GM11168 (cell line): ENCODE data around the gene KRT24.

Experiments
- in situ Hi-C: fragments of 300-500 bp; cut with MboI; formaldehyde crosslinking; loops from one replicate; pipeline ENCODE4 v1.12.0; 2022; ENCODE audit warnings: low sequenced_read_pairs; ENCODE audit not compliant: unreplicated experiment

KRT24 gene

DNA sequence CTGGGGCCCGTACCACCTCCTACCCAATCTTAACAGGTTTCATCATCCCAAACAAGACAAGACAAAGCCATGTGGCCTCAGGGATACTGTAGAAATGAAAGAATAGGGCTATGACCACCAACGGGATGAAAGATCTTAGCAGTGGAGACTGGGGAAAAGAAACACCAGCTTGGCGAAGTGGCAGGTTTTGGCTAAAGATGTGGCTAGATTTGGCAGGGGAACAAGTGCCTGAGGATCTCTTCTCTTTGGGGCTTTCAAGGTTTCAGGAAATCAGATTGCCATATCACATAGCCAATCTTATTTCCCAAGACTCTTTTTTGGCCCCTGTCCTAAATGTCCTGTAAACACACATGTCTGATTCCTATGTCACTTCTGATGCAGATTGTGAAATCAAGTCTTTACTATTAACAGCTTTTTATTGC, 6.9 kb downstream of the KRT24 start:
- in situ Hi-C loops, result no loop called here

DNA sequence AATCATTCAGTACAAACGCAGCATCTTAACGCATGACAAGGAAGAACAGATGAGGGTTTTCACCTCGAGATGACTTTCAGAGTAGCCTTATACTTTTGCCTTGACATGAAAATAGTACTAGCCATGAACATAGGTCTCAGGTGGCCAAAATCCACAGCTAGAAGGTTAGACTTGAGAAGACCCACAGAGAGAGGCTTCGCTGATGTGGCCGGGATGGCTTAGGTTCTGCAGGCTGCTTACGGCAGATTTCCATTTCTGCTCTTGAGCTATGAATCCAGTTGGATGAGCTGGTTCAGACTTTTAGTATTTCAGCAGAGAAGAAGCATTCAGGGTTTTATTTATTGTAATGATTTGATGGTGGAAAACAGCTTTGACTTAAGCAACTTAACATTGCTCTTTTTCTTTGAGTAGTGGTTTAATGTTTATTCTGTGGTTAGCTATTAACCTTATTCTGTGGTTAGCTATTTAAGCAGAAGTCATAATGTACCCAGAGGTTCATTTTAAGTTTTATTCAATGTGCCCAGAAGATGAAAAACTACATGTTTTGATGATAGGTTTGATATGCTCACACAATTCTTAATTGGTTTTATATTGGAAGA, 7.6 kb downstream of the KRT24 start:
- in situ Hi-C loops, result no loop called here

DNA sequence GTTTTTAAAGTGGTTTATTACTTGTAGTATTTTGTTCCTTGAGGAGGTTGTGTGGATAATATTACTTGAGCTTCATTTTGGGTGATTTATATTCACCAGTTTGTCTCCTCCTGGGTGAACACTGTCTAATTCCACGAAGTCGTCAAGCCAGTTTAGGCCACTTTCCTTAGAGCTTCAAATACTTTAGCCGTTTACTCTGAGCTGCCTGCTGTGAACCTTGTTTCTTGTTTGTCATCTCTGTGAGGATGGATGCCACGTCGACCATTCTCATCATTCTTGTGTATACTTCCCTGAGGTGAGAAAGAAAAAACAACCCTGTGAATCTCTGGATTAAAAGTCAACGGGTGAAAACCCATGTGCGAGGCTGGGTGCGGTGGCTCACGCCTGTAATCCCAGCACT, 9.0 kb downstream of the KRT24 start:
- in situ Hi-C loops, result no loop called here

DNA sequence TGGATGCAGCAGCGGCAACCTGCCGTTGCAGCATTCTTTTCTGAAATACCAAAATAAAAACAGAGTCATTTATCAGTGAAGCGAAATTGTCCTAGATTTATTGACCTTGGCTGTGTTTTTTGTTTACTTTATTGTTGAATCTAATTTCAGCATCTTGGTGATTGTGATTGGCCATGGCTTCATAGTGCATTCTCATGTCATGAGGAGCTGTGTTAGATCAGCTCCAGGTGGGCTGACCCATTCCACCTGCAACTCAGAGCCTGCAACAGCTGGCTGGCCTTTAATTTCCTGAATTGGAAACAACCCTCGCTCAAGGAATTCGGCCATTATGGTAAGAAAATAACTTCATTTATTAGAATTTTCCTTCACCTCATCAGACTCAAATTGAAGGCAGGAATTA, 16.4 kb downstream of the KRT24 start:
- in situ Hi-C loops, result no loop called here

DNA sequence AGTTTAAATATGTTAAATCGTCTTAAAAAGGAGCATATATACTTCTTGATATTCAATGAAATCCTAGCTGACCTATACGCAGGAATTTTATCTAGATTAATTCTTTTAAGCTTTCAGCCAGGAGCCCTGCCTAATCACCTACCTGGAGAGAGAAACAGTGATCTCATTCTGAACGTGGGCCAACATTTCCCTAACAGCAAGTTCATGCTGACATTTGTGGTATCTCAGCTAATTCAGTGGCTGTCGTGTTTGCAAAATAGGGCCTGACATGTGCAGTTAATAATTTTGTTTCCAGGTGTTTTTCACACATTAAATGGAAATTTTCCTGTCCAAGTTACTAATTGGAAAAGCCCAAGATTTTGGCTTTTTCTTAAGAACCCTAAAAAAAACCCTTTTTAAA, 17.4 kb downstream of the KRT24 start:
- in situ Hi-C loops, result no loop called here

DNA sequence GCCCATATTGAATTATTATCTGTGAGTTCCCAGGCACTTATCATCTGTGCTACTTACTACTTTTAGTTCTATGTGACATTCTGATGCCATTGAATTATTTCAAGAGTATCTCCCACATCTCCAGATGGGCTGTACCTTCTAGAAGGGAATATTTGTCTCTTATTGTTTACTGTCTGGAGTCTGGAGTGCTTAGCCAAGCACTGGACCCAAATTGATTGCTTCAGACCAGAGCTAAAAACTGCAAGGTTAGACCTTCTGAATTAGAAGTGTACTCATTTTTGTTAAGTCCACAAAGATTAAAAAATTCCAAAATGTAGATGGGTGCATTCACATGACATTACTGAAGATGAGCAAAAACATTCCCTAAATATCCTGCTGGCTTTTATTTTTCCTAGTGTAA, 22.6 kb downstream of the KRT24 start:
- in situ Hi-C loops, result no loop called here

DNA sequence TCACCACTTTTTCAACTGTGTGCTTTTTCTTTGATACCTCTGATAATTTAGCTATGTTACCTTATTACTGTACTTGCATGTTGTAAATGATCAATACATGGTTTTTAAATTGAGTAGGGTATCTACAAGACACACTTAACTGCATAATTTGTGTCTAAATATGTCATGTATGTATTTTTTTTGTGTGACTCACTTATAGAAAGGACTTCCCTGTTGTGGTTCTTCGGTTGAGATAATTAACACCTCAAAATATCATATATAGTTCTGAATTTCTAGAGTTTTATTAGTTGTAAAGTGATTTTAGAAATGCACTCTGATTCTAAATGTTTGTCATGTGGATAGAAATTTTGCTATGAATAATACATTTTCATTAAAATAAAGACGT, 24.0 kb downstream of the KRT24 start:
- in situ Hi-C loops, result no loop called here

DNA sequence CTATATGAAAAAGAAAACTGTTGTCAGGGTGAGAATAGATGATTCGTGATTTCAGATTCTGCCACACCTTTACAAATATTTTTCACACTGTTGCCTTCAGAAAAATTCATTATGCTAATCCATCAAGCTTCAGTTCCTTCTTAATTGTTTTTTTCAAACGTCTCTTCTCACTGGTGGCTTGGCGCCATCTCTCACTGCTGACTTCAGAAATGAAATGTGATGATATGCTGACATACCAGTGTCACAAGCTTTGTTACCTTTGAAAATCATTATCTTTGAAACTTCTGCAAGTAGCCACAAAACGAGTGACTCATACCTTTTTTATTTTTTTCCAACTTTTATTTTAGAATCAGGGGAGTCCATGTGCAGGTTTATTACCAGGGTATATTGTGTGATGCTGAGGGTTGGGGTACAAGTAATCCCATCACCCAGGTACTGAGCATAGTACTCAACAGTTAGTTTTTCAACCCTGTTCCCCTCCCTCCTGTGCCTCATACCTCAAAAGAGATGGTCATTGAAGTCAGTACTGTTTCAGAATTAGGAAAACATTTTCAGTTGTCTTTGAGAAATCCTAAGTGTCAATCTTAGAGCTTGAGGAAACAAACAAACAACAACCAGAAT, 24.5 kb downstream of the KRT24 start:
- in situ Hi-C loops, result no loop called here

DNA sequence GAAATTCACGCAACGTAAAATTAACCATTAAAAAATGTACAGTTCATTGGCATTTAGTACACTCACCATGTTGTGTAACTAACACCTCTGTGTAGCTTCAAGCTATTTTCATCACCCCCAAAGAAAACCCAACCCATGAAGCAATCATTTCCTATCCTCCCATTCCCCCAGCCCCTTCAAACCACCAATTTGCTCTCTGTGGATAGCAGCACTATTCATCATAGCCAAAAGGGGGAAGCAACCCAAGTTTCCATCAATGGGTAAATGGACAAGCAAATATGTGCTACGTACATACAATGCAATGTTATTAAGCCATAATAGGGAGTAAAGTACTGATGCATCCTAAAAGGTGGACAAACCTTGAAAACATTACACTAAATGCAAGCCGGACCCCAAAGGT, 27.6 kb downstream of the KRT24 start:
- in situ Hi-C loops, result no loop called here

DNA sequence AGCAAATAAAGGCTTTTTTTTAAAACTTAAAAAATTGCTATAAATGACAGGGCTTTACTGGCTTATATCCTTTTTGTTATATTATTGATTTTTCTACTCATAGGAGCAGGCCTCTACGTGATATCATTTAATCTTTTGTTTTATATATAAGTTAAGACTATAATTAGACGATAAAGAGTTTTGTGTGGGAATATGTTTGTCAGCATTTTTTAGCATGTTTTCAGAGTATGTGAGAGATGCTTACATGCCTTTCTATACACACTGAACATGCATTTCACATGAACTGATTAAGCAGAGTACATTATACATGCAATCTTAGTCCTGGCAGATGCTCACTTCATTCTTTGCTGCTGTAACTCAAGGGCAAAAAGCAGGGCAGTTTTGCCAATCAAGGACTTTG, 30.9 kb downstream of the KRT24 start:
- in situ Hi-C loops, result no loop called here

DNA sequence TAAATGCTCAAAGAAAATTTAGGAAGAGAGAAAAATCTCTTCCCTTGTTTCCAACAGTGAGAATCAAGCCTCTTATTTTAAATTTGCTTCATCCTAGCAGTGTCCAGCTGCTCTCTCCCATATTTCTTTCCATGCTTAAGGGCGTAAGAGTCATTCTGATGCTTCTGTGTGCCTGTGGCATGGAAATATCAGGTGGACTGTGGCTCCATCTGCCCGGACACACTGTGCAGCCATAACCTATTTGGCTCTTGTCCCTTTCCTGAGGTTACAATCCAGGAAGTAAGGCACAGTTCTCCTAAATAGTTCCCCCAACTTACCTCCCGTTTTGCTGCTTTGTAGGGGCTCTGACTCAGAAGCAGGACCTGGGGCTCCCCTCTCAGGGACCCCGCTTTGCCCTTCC, 32.3 kb downstream of the KRT24 start:
- in situ Hi-C loops, result no loop called here

DNA sequence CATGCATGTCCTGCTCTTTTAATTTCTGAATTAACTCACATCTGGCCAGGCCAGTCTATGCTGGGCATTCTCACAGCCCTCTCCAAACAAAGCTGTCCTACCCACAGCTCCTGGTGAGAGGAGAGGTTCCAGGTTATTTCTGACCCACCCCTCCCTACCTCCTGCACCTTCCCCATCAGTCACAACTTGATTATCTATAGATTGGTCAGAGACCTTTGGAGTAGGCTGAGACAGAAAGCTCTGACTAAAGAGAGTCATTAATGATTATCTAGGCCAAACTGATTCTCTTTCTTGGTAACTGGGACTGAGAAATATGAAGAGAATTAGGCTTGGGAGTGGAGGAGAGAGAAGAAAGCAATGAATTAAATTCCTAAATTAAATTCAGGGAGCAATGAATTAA, 37.2 kb downstream of the KRT24 start:
- in situ Hi-C loops, result no loop called here

DNA sequence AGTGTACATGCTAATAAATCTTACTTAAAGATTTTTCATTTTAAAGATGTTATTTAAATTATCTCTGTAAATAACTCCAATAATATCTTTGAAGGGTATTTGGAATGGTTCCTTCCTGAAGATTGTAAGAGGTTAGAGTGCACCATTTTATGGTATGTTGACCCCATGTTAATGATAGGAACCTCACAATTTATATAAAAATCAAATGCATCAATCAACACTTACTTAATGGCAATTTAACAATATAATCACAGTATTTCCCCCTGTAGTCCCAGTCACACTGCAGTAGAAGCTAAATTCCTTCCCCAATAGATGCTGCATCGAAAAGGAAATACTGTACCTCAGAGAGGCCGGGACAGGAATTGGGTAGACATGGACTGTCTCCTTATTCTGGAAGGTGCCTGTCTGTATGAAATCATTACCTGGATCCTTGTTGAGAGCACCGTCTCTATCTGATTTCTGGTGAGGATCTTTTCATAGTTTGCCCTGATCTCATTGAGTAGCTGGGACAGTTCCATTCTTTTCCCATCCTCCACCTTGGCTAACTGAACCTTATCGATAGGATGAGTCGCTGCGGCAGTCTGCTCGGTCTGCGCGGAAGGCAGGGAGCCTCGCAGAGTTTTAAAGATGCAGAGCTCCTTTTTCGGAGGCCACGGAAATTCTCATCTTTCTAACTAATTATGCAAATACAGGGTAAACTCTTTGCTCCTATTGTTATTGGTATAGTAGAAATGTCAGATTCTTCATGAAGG, 38.8 kb downstream of the KRT24 start, which contains the start of gene KRT222:
Gene KRT222 (minus strand): TSS at position 596 of the 752 bp plus-strand sequence. CDS start 78 bp downstream, at position 518.
- in situ Hi-C loops, result no loop called here

DNA sequence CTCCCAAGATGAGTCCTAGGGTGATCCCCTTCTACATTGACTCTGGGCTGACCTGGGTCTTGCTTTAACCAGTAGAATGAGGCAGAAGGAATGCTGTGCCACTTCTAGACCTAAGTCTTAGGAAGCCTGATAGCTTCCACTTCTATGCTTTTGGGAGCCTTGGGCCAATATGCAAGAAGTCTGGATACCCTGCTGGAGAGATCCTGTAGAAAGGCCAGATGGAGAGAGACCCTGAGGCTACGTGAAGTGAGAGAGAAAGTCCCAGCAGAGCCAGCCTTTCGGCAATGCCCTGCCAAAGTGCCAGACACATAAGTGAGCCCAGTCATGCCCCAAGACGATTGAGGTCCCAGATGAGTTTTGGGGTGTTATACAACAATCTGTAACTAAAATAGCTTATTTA, 40.3 kb downstream of the KRT24 start:
- in situ Hi-C loops, result no loop called here

DNA sequence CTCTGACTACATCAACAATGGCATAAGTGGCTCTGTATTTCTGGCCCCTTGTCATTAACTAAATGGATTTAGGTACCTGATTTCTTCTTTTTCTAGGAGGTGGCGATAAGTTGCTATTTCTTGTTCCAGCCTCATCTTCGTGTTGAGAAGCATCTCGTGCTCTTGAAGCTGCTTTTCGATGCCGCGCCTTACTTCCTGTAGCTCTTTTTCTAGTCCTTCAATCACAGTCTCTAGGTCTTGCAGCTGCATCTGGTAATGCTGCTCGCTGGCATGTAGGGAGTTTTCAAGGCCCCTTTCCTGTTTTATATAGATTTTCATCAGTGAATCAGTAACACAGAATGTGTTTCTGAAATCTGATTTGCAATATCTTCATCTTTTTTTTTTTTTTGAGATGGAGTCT, 43.6 kb downstream of the KRT24 start:
- in situ Hi-C loops, result no loop called here

DNA sequence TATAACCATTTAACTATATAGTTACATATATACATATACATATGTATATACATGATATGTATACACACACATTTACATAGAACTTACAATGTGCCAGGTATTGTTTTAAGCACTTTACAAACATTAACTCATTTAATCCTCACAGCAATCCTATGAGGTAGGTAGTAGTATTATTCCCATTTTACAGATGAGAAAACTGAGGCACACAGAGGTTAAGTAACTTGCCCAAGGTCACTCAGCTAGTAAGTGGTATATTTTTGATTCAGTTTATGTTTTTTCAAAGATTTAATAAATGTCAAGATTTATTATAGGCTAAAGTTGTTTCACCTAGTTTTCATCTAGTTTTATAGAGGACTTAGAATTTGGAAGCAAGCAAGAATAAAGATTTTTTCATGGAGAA, 45.2 kb downstream of the KRT24 start:
- in situ Hi-C loops, result no loop called here

DNA sequence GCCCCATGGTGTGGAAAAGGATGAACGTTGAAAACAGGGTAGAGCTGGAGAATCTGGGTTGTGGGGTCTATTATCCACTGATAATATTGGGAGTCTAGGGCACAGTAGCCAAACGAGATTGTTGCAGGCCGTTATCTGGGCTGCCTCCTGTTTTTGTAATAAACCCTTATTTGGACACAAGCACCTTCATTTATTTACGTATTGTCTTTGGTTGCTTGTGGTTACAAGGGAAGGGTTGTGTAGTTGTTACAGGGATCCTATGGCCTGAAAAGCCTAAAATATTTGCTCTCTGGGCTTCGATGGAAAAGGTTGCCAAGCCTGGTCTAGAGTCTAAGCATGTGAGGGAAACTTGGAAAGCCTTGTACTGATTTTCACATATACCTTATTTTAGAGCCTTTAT, 51.6 kb downstream of the KRT24 start:
- in situ Hi-C loops, result no loop called here

DNA sequence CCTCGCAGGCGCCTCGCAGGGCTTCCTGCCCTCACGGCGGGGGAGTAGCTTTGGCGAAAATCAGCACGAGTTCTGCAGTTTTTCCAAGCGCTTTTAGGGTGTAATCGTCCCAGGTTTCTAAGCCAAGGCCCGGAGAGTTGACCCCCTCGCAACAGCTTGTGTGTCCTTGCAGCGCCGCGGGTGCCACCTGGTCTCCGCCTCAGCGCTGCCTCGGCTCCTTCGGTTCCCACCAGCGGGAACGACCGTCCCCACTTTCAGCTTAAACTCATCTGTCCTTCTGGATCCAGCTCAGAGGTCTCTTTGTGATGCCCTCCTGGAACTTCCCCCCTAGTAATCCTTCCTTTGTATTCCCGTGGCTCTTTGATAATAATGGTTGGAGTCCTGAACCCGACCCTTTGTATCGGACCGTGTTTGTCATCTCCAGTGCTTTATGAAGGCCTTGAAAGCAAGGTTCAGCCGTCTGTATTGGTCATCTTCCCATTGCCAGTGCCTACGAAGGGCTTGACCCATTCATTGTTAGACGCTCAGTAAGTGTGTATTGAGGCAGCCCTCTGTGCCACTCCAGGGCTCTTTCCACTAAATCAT, 55.1 kb downstream of the KRT24 start:
- in situ Hi-C loops, result no loop called here
